ENCODE measurements around the gene ETV2.
"Not testable (repeated sequence)": the region's sequence is repeated elsewhere in the genome, so short reads cannot be mapped to it uniquely, and the experiment has no call there.

ETV2 gene

GRCh38 chr19:35642798-35643254 lies 1.3 kb downstream of the ETV2 start:
- no peaks in the 10 kb centered on the region for H3K9me3 ChIP-seq (ENCODE audit: control insufficient read depth in 2 of 2, low read length in 2 of 2)
- peaks cover 3 to 9% of the 10 kb centered on the region in 2 donors for H3K4me1 ChIP-seq (ENCODE audit: control insufficient read depth in 2 of 2, insufficient read depth in 2 of 2, low read length in 2 of 2)
- peak overlapping the region; percentile 74 to 84 for H3K9ac ChIP-seq (ENCODE audit: low read depth in 1 of 2, low read length in 2 of 2)
- H3K4me3 ChIP-seq (ENCODE audit: low read length in 2 of 2), result peak overlapping the region; percentile 72 to 73
- peak overlapping the region; percentile 95 to 96 for H3K27ac ChIP-seq (ENCODE audit: low read depth in 2 of 2, low read length in 2 of 2)
- H3K27me3 ChIP-seq (ENCODE audit: control insufficient read depth in 2 of 2, insufficient read depth in 2 of 2, low read length in 2 of 2), result no peaks in the 10 kb centered on the region
- H3K36me3 ChIP-seq (ENCODE audit: control insufficient read depth in 2 of 2, insufficient read depth in 2 of 2, low read length in 2 of 2), result peaks cover 3 to 4% of the 10 kb centered on the region in 2 donors

GRCh38 chr19:35643255-35644205 lies 2.0 kb downstream of the ETV2 start:
- H3K4me1 ChIP-seq (ENCODE audit: control insufficient read depth in 2 of 2, insufficient read depth in 2 of 2, low read length in 2 of 2), result peaks cover 6 to 9% of the 10 kb centered on the region in 2 donors
- no peaks in the 10 kb centered on the region for H3K9me3 ChIP-seq (ENCODE audit: control insufficient read depth in 2 of 2, low read length in 2 of 2)
- H3K36me3 ChIP-seq (ENCODE audit: control insufficient read depth in 2 of 2, insufficient read depth in 2 of 2, low read length in 2 of 2), result no peaks in the 10 kb centered on the region
- H3K27me3 ChIP-seq (ENCODE audit: control insufficient read depth in 2 of 2, insufficient read depth in 2 of 2, low read length in 2 of 2), result no peaks in the 10 kb centered on the region
- peak overlapping the region; percentile 72 to 73 for H3K4me3 ChIP-seq (ENCODE audit: low read length in 2 of 2)
- peak overlapping the region; percentile 74 to 84 for H3K9ac ChIP-seq (ENCODE audit: low read depth in 1 of 2, low read length in 2 of 2)
- peak overlapping the region; percentile 95 to 96 for H3K27ac ChIP-seq (ENCODE audit: low read depth in 2 of 2, low read length in 2 of 2)

GRCh38 chr19:35644206-35644986 lies 2.9 kb downstream of the ETV2 start:
- H3K9ac ChIP-seq (ENCODE audit: low read depth in 1 of 2, low read length in 2 of 2), result peak overlapping the region; percentile 74 to 84
- H3K4me1 ChIP-seq (ENCODE audit: control insufficient read depth in 2 of 2, insufficient read depth in 2 of 2, low read length in 2 of 2), result peaks cover 13 to 15% of the 10 kb centered on the region in 2 donors
- H3K27me3 ChIP-seq (ENCODE audit: control insufficient read depth in 2 of 2, insufficient read depth in 2 of 2, low read length in 2 of 2), result no peaks in the 10 kb centered on the region
- peak overlapping the region; percentile 95 to 96 for H3K27ac ChIP-seq (ENCODE audit: low read depth in 2 of 2, low read length in 2 of 2)
- peak overlapping the region; percentile 72 to 73 for H3K4me3 ChIP-seq (ENCODE audit: low read length in 2 of 2)
- H3K36me3 ChIP-seq (ENCODE audit: control insufficient read depth in 2 of 2, insufficient read depth in 2 of 2, low read length in 2 of 2), result no peaks in the 10 kb centered on the region
- no peaks in the 10 kb centered on the region for H3K9me3 ChIP-seq (ENCODE audit: control insufficient read depth in 2 of 2, low read length in 2 of 2)

GRCh38 chr19:35644987-35645679 lies 3.6 kb downstream of the ETV2 start:
- peak overlapping the region; percentile 72 to 73 for H3K4me3 ChIP-seq (ENCODE audit: low read length in 2 of 2)
- no peaks in the 10 kb centered on the region for H3K9me3 ChIP-seq (ENCODE audit: control insufficient read depth in 2 of 2, low read length in 2 of 2)
- peaks cover 16 to 17% of the 10 kb centered on the region in 2 donors for H3K4me1 ChIP-seq (ENCODE audit: control insufficient read depth in 2 of 2, insufficient read depth in 2 of 2, low read length in 2 of 2)
- H3K36me3 ChIP-seq (ENCODE audit: control insufficient read depth in 2 of 2, insufficient read depth in 2 of 2, low read length in 2 of 2), result peaks cover 0 to under 1% of the 10 kb centered on the region in 2 donors
- H3K27ac ChIP-seq (ENCODE audit: low read depth in 2 of 2, low read length in 2 of 2), result peak overlapping the region; percentile 95 to 96
- no peaks in the 10 kb centered on the region for H3K27me3 ChIP-seq (ENCODE audit: control insufficient read depth in 2 of 2, insufficient read depth in 2 of 2, low read length in 2 of 2)
- H3K9ac ChIP-seq (ENCODE audit: low read depth in 1 of 2, low read length in 2 of 2), result peak overlapping the region; percentile 57 to 84

GRCh38 chr19:35645680-35646511 lies 4.4 kb downstream of the ETV2 start:
- H3K9me3 ChIP-seq (ENCODE audit: control insufficient read depth in 2 of 2, low read length in 2 of 2), result no peaks in the 10 kb centered on the region
- no peaks in the 10 kb centered on the region for H3K27me3 ChIP-seq (ENCODE audit: control insufficient read depth in 2 of 2, insufficient read depth in 2 of 2, low read length in 2 of 2)
- no peak overlapping the region for H3K27ac ChIP-seq (ENCODE audit: low read depth in 2 of 2, low read length in 2 of 2)
- no peak overlapping the region for H3K4me3 ChIP-seq (ENCODE audit: low read length in 2 of 2)
- H3K36me3 ChIP-seq (ENCODE audit: control insufficient read depth in 2 of 2, insufficient read depth in 2 of 2, low read length in 2 of 2), result peaks cover 2 to 5% of the 10 kb centered on the region in 2 donors
- H3K4me1 ChIP-seq (ENCODE audit: control insufficient read depth in 2 of 2, insufficient read depth in 2 of 2, low read length in 2 of 2), result peaks cover 16 to 17% of the 10 kb centered on the region in 2 donors
- peak overlapping the region in 1 of 2 donors; percentile 5 for H3K9ac ChIP-seq (ENCODE audit: low read depth in 1 of 2, low read length in 2 of 2)

GRCh38 chr19:35648017-35648961 lies 6.7 kb downstream of the ETV2 start, which contains the start of gene COX6B1:
TSS of gene COX6B1 (plus strand) at chr19:35648323. CDS start at chr19:35651244, 2,921 bp downstream.
- Histone ChIP-seq H3K9me3 (ENCODE audit: control insufficient read depth in 2 of 2, low read length in 2 of 2) (no peaks in the 10 kb centered on the region), H3K4me3 (ENCODE audit: low read length in 2 of 2) (peak within 1 kb of the TSS; percentile 81 to 97), H3K27ac (ENCODE audit: low read depth in 2 of 2, low read length in 2 of 2) (peak within 1 kb of the TSS; percentile 86 to 87), H3K4me1 (ENCODE audit: control insufficient read depth in 2 of 2, insufficient read depth in 2 of 2, low read length in 2 of 2) (peaks cover 11 to 16% of the 10 kb centered on the region in 2 donors), H3K9ac (ENCODE audit: low read depth in 1 of 2, low read length in 2 of 2) (peak within 1 kb of the TSS; percentile 96 to 97), H3K27me3 (ENCODE audit: control insufficient read depth in 2 of 2, insufficient read depth in 2 of 2, low read length in 2 of 2) (no peaks in the 10 kb centered on the region), H3K36me3 (ENCODE audit: control insufficient read depth in 2 of 2, insufficient read depth in 2 of 2, low read length in 2 of 2) (peaks cover 4 to 12% of the 10 kb centered on the region in 2 donors)

GRCh38 chr19:35650581-35650980 lies 9.0 kb downstream of the ETV2 start:
- peaks cover 13 to 25% of the 10 kb centered on the region in 2 donors for H3K36me3 ChIP-seq (ENCODE audit: control insufficient read depth in 2 of 2, insufficient read depth in 2 of 2, low read length in 2 of 2)
- H3K27ac ChIP-seq (ENCODE audit: low read depth in 2 of 2, low read length in 2 of 2), result no peak overlapping the region
- no peak overlapping the region for H3K4me3 ChIP-seq (ENCODE audit: low read length in 2 of 2)
- H3K9me3 ChIP-seq (ENCODE audit: control insufficient read depth in 2 of 2, low read length in 2 of 2), result no peaks in the 10 kb centered on the region
- H3K9ac ChIP-seq (ENCODE audit: low read depth in 1 of 2, low read length in 2 of 2), result no peak overlapping the region
- H3K4me1 ChIP-seq (ENCODE audit: control insufficient read depth in 2 of 2, insufficient read depth in 2 of 2, low read length in 2 of 2), result peaks cover 7 to 13% of the 10 kb centered on the region in 2 donors
- no peaks in the 10 kb centered on the region for H3K27me3 ChIP-seq (ENCODE audit: control insufficient read depth in 2 of 2, insufficient read depth in 2 of 2, low read length in 2 of 2)

- not testable (repeated sequence) for H3K27me3 ChIP-seq (ENCODE audit: control insufficient read depth in 2 of 2, insufficient read depth in 2 of 2, low read length in 2 of 2); H3K4me1 ChIP-seq (ENCODE audit: control insufficient read depth in 2 of 2, insufficient read depth in 2 of 2, low read length in 2 of 2); H3K9me3 ChIP-seq (ENCODE audit: control insufficient read depth in 2 of 2, low read length in 2 of 2); H3K4me3 ChIP-seq (ENCODE audit: low read length in 2 of 2); H3K27ac ChIP-seq (ENCODE audit: low read depth in 2 of 2, low read length in 2 of 2); H3K9ac ChIP-seq (ENCODE audit: low read depth in 1 of 2, low read length in 2 of 2)
- peaks cover 32 to 55% of the 10 kb centered on the region in 2 donors for H3K36me3 ChIP-seq (ENCODE audit: control insufficient read depth in 2 of 2, insufficient read depth in 2 of 2, low read length in 2 of 2)
These were observed 13.3 kb downstream of the ETV2 start for GRCh38 chr19:35654828-35655227.

Data from mucosa of rectum (tissue), 2 donors.